ENCODE results near the gene NTSR1.
"Not testable (repeated sequence)": the region's sequence is repeated elsewhere in the genome, so short reads cannot be mapped to it uniquely, and the experiment has no call there.

Gene NTSR1

GRCh38 chr20:62674370-62674769 is 34.3 kb upstream of the NTSR1 start:
- DNase-seq (ENCODE audit: low read depth in 2 of 2) = no peak

GRCh38 chr20:62675156-62675876 is 33.3 kb upstream of the NTSR1 start:
- no peak for DNase-seq (ENCODE audit: low read depth in 2 of 2)

DNA sequence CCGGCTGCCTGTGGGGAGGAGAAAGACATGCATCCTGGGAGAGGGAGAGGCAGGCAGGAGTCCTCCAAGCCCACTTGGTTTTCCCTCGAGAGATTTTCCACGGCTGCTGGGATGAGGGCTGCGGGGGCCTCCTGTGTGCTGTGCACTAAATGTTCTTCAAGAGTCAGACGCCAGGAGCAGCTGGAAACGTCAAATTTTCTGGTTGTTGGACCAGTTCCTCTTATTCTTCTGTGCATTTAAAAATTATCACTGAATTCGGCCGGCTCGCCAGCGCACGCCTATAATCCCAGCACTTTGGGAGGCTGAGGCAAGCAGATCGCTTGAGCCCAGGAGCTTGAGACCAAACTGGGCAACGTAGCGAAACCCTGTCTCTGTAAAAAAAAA is 32.8 kb upstream of the NTSR1 start:
- no peak for DNase-seq (ENCODE audit: low read depth in 2 of 2)

- DNase-seq (ENCODE audit: low read depth in 2 of 2) = no peak
Observed at GRCh38 chr20:62676976-62677375, 31.7 kb upstream of the NTSR1 start.

DNA sequence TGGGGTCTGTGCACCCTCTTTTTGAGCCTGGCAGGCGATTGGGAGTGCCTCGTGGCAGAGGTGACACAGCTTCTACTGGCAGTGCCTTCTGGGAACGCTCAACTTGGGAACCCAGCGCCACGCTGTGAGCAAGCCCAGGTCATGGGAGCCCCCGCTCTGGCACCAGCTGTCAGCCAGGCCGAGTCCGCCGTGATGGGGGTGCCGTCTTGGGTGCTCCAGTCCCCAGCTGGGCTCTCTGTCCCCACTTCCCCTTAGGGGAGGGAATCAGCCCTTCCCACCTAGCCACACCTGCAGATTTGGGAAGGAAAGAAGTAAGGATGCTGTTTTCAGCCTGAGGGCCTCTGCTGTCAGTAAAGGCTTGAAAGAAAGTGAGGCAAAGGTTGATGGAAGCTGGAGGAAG is 31.0 kb upstream of the NTSR1 start:
- no peak for DNase-seq (ENCODE audit: low read depth in 2 of 2)

- no peak for DNase-seq (ENCODE audit: low read depth in 2 of 2)
Observed at GRCh38 chr20:62678553-62678952, 30.1 kb upstream of the NTSR1 start.

- DNase-seq (ENCODE audit: low read depth in 2 of 2) = no peak
Observed at GRCh38 chr20:62679978-62680589, 28.6 kb upstream of the NTSR1 start.

- no peak for DNase-seq (ENCODE audit: low read depth in 2 of 2)
Observed at GRCh38 chr20:62682912-62683517, 25.6 kb upstream of the NTSR1 start.

DNA sequence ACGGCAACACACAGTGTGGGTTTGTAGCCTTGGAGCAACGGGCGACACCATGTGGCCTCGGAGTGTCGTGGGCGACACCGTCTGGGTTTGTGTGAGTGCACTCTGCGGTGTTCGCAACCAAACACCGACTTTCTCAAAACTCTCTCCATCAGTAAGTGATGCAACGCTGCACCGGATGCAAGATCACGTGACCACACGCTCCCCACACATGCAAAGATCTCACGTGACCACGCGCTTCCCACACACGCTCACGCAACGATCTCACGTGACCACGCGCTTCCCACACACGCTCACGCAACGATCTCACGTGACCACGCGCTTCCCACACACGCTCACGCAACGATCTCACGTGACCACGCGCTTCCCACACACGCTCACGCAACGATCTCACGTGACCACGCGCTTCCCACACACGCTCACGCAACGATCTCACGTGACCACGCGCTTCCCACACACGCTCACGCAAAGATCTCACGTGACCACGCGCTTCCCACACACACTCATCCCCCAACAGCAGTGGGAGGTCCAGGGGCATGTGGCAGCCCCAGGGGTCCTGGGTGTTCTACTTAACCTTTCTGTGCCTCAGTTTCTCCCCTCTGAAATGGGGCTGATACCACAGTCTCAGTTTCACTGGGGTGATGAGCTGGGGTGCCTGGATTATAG is 24.8 kb upstream of the NTSR1 start:
- DNase-seq (ENCODE audit: low read depth in 2 of 2) = not testable (repeated sequence)

- DNase-seq (ENCODE audit: low read depth in 2 of 2) = no peak
Observed at GRCh38 chr20:62684981-62685380, 23.7 kb upstream of the NTSR1 start.

DNA sequence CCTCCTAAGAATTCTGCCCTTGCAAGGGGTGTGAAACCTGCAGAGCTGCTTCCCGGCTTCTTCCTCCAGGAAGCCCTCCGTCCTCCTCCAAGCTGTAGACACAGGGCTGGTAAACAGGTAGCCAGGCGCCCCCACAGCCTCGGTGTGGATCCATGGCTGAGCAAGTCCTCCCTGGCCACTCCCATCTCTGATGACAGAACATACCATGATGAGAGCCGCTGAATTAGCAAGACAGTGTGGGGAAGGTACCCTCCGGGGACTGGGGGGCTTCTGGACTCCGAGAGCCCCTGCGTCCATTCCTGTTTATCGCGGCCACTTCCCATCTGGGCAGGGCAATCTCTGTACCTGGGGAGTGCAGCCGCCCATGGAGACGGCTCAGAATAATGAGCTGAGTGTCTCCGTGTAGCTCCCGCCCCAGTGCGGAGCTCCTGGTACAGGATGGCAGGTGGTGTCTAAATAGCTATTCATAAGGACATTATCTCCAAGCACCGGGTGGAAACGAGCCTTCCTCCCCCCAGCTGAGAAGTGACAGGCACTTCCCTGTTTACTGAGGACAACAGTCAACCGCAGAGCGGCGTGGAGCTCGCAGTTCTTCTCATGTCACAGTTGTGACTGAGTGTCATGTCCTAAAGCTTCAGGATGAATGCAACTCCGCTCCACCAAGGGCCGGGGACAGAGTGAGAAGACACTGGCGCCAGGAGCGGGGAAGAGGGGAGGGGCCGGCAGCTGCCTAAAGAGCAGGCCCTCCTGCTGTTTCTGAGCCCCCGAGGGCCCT is 22.7 kb upstream of the NTSR1 start:
- DNase-seq (ENCODE audit: low read depth in 2 of 2) = no peak

- DNase-seq (ENCODE audit: low read depth in 2 of 2) = no peak
Observed at GRCh38 chr20:62686869-62687830, 21.5 kb upstream of the NTSR1 start.

DNA sequence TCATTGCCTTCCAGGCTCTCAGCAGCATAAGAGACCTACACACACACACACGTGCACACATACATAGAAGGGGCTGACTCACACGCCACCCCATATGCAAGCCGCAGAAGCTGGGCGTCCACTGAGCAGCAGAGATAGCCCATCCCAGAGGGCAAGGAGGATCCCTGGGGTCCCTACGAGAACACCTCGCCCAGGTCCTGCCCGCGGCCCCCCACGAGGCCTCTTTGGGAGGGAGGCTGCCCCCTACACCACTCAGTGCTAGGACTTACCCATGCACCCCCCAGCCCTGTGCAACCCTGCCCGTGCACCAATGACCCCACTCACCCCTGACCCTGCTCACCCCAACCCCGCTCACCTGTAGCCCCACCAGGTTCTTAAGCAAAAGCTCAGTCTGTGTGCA is 20.6 kb upstream of the NTSR1 start:
- DNase-seq (ENCODE audit: low read depth in 2 of 2) = no peak

GRCh38 chr20:62688855-62689460 is 19.7 kb upstream of the NTSR1 start:
- no peak for DNase-seq (ENCODE audit: low read depth in 2 of 2)

DNA sequence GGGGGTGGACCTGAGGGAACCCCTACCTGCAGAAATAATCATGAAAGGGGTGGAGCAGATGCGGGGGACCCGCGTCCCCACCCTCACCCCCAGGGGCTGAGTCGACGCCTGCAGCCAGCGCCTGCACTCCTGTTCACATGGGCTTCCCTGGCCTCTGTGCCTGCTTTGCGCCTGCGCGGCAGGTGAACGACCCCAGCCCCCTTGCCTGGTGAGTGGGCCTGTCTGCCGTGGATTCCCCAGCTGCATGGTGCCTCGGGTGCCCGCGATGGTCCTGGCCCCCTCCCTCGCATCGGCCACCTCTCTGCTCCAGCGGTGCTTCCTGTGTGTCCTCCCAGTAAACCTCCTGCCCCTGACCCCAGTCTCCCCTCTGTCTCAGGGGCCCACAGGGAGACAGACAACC is 18.8 kb upstream of the NTSR1 start:
- DNase-seq (ENCODE audit: low read depth in 2 of 2) = no peak

DNA sequence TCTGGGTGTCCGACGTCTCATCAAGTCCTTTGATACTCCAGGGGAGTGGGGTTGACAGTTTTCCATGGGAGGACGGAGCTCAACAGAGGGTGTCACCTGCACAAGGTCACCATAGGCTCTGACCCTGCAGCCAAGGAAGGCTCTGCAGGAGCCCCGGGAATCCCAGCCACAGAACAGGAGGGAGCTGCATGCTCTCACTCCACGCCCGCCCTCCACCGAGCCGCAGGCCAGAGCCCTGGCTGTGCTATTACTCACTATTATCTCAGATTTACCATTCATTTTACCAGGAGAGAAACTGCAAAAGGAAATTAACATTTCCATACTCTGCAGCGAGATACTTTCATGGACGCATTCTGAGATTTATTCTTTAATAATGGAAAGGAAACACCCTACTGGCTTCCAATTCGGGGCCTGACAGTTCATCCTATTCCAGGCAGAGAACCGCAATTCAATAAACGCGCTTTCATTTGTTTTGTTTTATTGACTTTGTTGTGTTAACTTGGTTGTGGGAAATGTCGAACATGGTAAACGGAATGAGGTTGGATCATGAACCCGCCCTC is 18.3 kb upstream of the NTSR1 start:
- DNase-seq (ENCODE audit: low read depth in 2 of 2) = no peak

DNA sequence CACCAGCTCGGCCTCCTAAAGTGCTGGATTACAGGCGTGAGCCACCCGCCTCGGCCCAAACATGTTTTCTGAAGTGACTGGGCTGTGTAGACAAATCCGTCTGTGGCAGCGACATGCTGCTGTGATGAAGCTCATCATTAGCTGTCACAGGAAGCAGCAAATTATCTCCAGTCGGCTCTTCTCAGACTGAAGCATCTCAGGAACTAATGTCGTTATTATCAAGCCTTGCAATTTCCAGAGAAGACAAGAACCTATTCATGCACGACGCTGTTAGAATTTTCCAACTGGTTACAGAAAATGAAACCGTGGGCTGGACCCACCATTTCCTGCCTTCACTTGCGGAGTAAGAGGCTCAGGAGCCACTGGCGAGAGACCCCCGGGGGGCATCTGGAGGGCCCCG is 17.1 kb upstream of the NTSR1 start:
- no peak for DNase-seq (ENCODE audit: low read depth in 2 of 2)

DNA sequence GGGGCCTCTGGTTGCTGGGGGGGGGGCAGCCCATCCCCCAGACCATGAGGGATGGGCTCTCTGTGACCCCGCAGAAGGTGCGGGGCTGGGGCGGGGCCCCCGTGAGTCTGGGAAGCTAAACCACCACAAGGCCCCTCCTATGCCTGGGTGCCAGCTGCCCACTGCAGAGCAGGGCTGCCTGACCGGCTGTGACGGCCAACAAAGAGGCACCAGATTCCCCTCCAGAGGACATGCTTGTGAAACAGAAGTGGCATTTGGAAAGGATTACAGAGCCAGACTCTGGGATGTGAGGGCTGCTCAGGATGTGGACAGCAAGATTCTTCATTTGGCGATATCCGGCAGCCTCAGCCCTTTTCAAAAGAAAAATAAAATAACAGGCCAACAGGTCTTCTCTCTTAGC is 16.5 kb upstream of the NTSR1 start:
- DNase-seq (ENCODE audit: low read depth in 2 of 2) = no peak

GRCh38 chr20:62692801-62693523 is 15.7 kb upstream of the NTSR1 start:
- DNase-seq (ENCODE audit: low read depth in 2 of 2) = no peak
